ENCODE measurements around the gene NANP.
A peak's percentile ranks its signal among the peaks of the same experiment; 100 is the strongest.
"Not testable (repeated sequence)": the region's sequence is repeated elsewhere in the genome, so short reads cannot be mapped to it uniquely, and the experiment has no call there.

NANP gene

DNA sequence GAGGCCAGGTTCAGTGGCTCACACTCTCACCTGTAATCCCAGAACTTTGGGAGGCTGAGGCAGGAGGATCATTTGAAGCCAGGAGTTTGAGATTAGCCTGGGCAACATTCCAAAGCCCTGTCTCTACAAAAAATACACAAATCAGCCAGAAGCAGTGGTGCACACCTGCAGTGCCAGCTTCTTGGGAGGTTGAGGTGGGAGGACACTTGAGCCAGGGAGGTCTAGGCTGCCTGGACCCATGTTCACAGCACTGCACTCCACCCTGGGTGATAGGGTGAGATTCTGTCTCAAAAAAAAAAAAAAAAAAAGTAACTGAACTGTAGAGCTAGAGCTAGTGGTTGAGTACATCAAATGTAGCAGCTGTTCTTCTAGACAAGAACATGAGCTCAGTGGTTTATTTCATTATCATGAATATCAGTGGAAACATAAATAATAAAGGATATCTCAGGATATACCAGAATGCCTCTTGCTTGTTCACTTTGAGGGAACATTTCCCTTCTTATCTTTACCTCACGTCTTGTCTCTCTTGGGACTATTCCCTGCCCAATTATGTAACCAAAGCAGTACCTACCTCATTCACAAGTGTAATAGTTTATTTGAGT lies 17.6 kb downstream of the NANP start:
- no peak for DNase-seq (ENCODE audit: low spot score)

DNA sequence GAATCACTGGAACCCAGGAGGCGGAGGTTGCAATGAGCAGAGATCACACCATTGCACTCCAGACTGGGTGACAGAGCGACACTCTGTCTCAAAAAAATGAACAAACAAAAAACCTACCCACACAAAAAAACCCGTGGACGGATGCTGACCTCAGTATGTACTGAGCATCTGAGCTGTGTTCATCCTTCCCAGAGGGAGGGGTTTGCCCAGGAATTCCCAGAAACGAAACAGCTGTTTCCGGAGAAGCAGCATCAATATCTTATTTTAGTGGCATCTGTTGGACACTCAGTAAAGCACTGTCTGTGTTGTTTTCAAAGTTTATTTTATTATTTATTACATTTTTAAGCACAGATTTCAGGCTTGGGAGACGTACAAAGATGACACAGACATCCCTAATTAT lies 18.7 kb downstream of the NANP start:
- DNase-seq (ENCODE audit: low spot score), result no peak

DNA sequence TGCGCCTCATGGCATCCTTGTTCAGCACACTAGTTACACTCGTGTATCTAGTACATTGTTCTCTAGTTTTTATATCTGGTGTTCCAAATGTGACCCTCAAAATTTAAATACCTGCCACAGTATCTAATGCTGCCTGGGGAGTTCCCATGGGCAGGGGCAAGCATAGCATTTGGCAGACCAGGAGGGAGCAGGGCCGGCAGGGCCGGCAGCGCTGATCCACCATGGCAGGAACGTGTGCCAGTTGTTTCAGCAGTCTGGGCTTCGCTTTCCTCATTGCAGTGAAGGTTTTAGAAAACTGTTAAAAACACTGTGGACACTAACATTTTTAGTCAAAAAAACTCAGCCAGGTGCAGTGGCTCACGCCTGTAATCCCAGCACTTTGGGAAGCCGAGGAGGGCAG lies 19.2 kb downstream of the NANP start:
- DNase-seq (ENCODE audit: low spot score), result no peak

DNA sequence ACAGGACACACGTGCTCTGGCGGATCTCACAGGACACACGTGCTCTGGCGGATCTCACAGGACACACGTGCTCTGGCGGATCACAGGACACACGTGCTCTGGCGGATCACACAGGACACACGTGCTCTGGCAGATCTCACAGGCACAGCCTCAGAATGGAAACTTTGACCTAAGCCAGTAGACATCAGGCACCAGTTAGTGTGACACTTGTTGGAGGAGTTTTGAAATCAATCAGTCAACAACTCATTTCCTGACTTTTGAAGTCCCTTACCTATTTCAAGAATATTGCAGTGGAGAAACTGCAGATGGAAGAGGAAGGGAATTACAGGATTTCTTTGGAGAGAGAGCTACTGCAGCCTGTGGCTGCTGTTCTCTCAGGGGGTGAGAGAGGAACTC lies 20.9 kb downstream of the NANP start:
- not testable (repeated sequence) for DNase-seq (ENCODE audit: low spot score)

DNA sequence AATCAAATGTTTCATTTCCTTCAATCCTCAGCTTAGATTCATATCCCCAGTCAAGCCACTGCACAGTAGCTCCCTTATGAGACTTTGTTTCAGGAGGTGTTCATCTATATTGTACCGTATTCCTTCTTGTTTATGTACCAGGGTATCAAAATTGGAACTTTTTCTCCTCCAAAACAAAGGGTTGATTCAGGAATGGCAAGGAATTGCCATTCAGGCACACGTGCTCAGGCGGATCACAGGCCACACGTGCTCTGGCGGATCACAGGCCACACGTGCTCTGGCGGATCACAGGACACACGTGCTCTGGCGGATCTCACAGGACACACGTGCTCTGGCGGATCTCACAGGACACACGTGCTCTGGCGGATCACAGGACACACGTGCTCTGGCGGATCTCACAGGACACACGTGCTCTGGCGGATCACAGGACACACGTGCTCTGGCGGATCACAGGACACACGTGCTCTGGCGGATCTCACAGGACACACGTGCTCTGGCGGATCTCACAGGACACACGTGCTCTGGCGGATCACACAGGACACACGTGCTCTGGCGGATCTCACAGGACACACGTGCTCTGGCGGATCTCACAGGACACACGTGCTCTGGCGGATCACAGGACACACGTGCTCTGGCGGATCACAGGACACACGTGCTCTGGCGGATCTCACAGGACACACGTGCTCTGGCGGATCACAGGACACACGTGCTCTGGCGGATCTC lies 21.5 kb downstream of the NANP start:
- not testable (repeated sequence) for DNase-seq (ENCODE audit: low spot score)

DNA sequence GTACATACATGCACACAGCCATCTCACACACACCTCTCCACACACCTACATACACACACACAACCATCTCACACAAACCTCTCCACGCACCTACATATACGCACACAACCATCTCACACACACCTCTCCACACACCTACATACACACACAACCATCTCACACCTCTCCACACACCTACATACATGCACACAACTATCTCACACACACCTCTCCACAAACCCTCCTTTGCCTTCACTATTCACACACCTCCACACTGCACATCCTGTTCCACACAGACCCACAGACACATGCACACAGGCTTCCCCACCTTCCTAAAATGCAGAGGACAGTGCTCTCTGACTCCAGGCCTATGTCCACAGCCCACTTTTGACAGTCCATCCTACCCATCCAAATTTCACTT lies 22.2 kb downstream of the NANP start:
- no peak for DNase-seq (ENCODE audit: low spot score)

DNA sequence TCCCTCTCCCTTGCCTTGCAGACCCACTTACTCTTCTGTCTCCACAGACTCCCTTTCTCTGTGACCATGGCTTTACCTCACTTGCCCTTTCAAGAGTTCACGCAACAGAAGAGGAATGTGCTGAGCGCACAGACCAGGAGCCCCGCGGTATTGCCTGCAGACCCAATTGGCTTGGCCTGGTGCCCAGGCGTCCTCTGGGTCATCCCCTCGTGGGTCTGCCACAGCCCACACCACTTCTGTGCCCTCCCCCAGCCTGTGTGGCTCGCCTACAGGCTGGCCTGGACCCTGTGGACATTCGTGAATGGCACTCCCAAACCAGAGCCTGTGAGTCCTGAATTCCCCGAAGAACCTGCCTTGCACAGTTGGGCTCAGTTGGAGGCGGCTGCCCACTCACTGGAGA lies 23.2 kb downstream of the NANP start:
- no peak for DNase-seq (ENCODE audit: low spot score)

DNA sequence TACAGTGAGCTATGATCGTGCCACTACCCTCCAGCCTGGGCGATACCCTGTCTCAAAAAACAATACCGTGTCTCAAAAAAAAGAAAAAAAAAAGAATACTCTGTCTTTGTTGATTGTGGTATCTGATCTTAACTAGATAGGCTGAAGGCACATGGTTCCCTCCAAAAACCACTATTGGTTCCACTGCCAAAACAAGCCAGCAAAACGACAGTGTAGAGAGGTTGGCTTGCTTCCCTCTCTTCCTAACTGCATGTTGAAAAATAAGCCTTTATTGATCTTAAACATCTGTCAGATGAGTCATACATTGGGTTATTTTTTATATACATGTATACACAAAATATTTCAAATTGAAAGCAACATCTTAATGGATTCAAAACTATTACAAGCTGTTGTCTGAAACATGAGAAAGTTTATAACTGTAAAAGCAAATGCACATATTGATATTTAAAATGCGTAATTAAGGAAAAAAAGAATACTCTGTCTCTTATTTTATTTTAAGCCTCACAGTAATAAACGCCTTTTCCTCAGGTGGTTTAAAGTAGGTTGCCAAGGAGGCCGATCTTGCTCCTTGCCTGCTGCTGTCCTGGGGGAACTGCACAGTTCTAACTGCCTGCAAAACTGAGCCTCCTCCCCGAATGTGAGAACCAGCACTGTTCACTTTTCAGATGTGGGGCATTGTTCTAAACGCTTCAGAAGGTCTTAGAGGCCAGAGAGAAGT lies 31.5 kb downstream of the NANP start:
- DNase-seq (ENCODE audit: low spot score), result no peak

DNA sequence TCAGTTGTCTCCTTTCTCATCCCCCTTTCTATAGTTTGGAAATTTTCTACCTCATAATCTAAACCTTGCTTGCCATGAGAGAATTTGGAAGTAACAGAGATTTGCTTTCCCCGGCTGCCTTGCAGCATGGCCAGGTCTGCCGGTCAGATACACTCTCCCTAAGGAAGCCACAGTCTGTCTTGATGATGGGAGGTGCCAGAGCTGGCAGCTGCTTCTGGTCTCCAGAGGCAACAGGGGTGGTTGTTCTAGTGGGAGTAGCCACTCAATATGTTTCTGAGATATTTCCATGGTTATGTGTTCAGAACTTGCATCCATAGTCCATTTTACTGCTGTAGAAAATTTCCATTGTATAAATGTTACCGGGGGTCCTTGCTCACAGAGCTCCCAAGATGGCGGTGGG lies 33.0 kb downstream of the NANP start:
- DNase-seq (ENCODE audit: low spot score), result not testable (repeated sequence)

DNA sequence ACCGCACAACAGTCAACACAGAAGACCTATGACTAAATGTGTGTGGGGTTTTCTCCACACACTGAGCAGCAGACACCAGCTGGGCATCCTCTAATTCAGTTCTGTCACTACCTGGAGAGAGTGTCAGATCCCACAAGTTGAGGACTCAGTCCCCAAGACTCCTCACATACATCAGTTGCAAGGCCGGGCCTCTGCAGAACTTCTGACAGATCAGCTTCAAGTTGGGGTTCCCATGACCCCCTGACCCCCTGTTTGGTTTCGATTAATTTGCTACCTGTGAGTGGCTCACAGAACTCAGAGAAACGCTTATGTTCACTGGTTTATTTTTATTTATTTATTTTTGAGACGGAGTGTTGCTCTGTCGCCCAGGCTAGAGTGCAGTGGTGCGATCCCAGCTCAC lies 35.3 kb downstream of the NANP start:
- DNase-seq (ENCODE audit: low spot score), result no peak

DNA sequence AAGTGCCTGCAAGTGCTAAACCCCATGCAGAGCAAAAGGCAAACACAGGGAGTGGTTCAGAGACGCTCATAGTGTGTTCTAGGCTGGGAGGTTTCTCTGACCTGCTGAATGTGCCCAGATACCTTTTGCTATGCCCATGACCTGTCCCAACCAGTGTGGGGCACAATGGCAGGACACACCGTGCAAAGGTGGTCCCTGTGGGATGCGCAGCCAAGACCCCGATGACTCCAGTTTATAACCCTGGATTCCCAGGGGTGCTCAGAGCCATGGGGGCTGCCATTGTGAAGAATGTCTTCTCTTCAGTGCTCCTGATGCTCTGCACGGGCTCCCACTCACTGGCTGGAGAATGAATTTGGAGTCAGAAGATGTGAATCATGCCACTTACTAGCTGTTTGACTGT lies 36.3 kb downstream of the NANP start:
- DNase-seq (ENCODE audit: low spot score), result no peak

DNA sequence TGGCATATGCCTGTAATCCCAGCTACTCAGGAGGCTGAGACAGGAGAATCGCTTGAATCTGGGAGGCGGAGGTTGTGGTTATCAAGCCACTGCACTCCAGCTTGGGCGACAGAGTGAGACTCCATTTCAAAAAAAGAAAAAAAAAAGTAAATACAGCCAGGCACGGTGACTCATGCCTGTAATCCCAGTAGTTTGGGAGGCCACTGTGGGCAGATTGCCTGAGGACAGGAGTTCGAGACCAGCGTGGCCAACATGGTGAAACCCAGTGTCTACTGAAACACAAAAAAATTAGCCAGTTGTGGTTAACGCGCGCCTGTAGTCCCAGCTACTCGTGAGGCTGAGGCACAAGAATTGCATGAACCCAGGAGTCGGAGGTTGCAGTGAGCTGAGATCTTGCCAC lies 36.9 kb downstream of the NANP start:
- no peak for DNase-seq (ENCODE audit: low spot score)

DNA sequence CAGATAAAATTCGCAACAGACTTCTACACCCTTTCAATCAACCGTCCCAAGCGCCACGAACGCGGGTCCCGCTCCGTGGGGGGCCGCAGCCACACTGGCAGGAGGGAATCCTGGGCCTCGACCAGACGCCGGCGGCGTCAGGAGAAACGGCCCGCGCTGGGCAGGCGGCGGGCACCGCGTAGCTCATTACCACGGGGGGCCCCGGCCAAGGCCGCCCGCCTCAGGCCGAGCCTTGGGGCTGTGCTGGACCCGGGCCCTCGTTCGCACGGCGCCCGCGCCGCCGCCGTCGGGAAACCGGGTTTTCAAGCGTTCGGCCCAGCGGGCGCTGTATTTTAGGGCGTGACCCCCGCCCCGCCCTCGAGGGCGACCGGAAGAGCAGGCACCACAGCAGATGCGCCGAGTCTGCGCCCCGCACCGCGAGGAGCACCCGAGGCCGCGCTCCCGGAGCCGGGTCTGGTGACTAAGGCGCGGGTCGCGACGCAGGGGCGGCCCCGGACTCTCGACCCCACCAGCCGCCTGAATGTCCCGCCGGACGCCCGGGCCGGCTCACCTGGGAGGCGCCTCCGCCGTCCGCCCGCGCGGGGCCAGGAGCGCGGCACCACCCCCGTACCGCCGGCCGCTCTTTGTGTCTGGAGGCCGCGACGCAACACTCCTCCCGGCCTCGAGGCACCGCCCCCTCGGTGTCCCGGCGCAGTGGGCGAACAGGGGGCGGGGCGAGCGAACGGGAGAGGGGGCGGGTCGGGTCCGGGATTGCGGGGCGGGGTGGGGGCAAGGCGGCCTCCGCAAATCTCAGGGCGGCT lies 38.7 kb downstream of the NANP start, which contains the start of gene NINL:
TSS of gene NINL (minus strand) at position 627 of the 800 bp plus-strand sequence. CDS start 58,944 bp downstream, outside the sequence.
- peak; percentile 96 for DNase-seq (ENCODE audit: low spot score)

DNA sequence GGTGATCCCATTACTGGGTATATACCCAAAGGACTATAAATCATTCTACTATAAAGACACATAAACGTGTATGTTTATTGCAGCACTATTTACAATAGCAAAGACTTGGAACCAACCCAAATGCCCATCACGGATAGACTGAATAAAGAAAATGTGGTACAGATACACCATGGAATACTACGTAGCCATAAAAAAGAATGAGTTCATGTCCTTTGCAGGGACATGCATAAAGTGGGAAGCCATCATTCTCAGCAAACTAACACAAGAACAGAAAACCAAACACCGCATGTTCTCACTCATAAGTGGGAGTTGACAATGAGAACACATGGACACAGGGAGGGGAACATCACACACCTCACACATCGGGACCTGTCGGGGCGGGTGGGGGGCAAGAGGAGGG lies 40.2 kb downstream of the NANP start:
- not testable (repeated sequence) for DNase-seq (ENCODE audit: low spot score)

DNA sequence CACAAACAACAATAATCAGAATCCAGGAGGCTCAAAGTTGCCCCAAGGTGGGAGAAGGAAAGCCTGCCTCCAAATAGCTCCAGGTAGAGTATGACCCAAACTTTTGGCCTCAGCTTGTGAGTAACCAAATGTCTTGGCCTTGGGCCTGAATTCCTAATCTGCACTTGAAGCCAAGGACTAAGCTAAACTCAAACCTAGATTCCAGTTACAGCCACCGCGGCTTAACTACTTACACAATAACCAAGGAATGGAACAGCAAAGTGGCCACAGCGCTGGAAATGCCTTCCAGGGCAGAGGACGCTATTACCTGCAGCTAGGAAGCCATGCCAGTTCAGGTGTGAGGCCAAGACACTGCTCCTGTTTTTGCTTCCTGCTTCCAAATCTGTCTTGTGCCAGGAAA lies 43.1 kb downstream of the NANP start:
- no peak for DNase-seq (ENCODE audit: low spot score)

DNA sequence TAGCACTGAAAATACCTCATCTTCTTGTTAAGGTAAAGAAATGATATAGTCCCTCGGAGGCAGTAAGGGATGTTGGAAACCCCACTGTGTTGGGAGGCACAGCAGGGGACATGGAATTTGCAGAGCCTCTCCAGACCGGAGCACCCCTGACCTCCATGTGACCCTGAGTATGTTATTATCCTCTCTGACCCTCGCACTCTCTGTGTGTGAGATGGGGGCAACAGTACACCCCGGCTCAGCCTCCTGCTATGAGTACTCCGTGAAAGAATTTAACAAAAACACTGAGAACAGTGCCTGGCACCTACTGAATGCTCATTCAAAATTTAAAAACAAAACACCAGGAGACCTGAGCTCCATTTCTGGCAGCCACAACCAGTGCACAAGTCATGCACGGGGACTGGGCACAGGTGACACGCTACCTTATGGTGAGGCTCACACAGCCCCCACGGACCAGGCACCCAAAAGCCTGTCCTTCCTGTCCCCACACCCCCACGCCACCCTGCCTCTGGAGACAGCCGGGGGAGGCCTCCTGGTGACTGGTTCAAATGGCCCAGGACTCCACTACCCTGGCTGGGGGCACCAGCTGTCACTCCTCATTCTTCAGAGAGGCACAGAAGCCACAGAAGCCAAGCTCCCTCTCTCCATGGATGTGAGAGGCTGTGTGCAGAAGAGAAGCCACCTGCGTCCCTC lies 44.6 kb downstream of the NANP start:
- peak; percentile 46 for DNase-seq (ENCODE audit: low spot score)

DNA sequence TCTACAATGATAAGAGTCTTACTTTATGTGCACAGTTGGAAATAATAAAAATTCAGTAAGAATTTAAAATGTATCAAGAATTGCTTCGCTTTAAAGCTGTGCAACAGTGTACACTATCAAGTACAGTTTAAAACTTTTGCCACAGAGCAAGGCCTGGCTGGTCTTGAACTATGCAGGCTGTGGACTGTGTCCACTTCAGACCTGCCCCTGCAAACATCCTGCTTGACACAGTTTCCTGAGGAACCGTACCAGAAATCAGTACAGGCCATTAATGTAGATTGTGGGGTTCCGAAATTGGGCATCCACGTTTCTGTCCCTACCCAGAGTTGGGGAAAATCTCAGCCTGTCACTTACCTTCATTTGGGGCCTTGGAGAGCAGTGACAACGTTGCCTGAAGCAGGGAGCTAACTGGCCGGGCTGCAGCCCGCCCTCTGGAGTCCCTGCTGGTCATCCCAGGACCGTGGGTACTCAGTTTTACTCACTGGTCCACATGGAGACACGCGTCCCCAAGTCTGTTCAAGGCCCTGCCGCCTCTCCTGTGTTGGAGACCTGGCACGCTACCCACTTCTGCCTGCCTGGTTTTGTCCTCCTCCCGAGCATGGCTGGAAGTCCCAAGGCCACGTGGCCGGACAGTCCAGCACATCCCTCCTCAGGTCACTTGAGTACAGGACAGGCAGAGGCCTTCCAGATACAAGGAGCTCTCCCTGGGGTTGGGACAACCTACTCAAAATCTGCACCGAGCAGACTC lies 46.9 kb downstream of the NANP start:
- DNase-seq (ENCODE audit: low spot score), result no peak

DNA sequence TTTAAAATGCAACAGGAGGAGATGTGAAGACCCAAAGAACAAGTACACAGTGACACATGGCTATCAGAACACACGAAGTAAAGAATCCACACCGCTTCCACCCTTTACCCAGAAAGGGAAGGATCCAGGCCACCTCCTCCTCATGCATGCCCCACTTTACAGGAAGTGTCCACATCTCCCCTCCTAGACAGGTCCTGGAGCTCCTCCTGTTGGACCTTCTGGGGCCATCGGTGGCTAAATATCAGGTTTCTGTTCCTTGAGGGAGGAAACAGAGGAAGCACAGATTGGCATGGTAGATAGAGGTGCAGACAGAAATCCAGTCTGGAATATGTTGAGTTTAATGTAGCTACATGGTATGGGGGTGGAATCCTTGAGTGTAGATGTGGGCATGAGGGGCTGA lies 49.4 kb downstream of the NANP start:
- DNase-seq (ENCODE audit: low spot score), result no peak

DNA sequence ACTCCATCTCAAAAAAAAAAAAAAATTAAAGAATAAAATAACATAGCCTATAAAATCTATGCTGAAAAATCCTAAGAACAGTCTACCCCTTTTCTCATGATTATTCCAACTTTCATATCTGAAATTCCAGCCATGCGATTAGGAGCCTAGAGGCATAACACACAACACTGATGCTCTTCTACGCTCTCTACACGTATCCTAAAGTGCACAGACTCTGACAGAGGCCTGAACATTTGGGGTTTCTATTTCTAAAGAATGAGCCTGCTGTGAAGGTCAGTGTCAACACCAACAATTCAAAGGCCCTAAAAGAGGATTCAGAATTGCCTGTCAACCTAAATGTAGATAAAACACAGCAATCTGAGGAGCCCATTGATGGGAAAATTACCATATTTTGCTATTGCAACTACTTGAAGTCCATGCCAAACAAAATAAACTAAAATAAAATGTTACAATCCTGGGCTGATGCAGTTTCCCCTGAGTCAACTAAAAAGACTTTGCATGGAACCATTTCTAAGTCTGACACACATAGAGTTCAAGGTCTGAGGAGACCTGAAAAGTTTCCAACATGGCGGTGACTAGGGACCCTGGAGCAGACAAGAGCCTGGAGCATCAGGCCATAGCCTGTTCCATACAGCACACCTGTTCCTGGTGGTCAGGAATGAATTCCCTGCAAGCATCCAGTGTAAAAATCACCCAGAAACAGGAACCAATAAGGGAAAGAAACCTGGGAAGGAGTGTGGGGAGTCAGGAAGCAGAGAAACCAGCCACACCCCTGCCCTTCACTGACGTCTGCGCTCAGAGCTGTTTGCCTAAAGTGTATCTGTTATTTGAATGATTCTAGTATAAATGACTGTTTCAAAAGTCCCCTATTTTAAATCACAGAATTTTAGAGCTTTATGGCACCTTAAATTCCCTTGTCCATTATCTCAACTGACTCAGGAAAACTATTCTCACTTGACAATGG lies 50.2 kb downstream of the NANP start:
- no peak for DNase-seq (ENCODE audit: low spot score)

DNA sequence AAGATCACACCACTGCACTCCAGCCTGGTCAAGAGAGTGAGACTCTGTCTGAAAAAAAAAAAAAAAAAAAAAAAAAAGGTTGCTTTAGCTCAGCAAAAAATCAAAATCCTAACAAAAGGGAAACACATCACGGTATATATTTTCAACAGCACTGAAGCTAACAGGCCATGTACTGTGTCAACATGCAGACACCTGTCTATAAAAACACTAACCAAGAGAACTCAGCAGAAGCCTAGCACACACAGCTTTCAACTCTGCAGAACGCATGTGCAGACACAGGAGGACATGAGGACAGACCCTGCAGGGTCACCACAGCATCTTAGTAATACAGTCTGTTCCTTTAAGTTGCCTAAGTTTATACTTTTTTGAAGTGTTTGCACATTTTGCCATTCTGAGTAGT lies 52.0 kb downstream of the NANP start:
- no peak for DNase-seq (ENCODE audit: low spot score)

Data from iPS-NIHi11 (cell line).